Endodermal cell (in vitro differentiated cells): ENCODE measurements around the gene ABCA7. TPM values are rescaled to one million over a fixed set of nuclear protein-coding genes. Genes with fewer than 3 reads are reported as not detected.

Experiments
- DNase-seq: peaks from one replicate; pipeline ENCODE4 v3.0.0-alpha.2; 2017
- H3K27ac ChIP-seq: 2 replicates; pipeline ENCODE4 v1.5.1; 2013; ENCODE audit warnings: mild to moderate bottlenecking, low read depth, low read length, moderate library complexity
- H3K27me3 ChIP-seq: 2 replicates; pipeline ENCODE4 v1.6.1; 2013; ENCODE audit warnings: mild to moderate bottlenecking, low read length, moderate library complexity; ENCODE audit not compliant: insufficient read depth, control insufficient read depth, poor library complexity, severe bottlenecking
- H3K36me3 ChIP-seq: 2 replicates; pipeline ENCODE4 v1.7.0; 2013; ENCODE audit warnings: mild to moderate bottlenecking, low read length, moderate library complexity; ENCODE audit not compliant: control insufficient read depth, insufficient read depth
- H3K4me1 ChIP-seq: one replicate; pipeline ENCODE4 v1.7.0; 2013; ENCODE audit warnings: low read length; ENCODE audit not compliant: control insufficient read depth, insufficient read depth
- H3K4me3 ChIP-seq: 2 replicates; pipeline ENCODE4 v1.5.1; 2013; ENCODE audit warnings: mild to moderate bottlenecking, low read length, moderate library complexity
- H3K9ac ChIP-seq: 2 replicates; pipeline ENCODE4 v1.6.1; 2013; ENCODE audit warnings: mild to moderate bottlenecking, low read length, moderate library complexity; ENCODE audit not compliant: poor library complexity, severe bottlenecking; ENCODE audit errors: extremely low read depth
- H3K9me3 ChIP-seq: 2 replicates; pipeline ENCODE4 v1.6.1; 2013; ENCODE audit warnings: mild to moderate bottlenecking, low read length, moderate library complexity; ENCODE audit not compliant: control insufficient read depth
- H3K27ac Mint-ChIP-seq: 2 replicates; pipeline ENCODE4 v1.8.0; 2020; ENCODE audit warnings: mixed read lengths
- H3K27me3 Mint-ChIP-seq: 2 replicates; pipeline ENCODE4 v1.8.0; 2021; ENCODE audit warnings: mild to moderate bottlenecking, mixed read lengths; ENCODE audit not compliant: insufficient read depth
- H3K36me3 Mint-ChIP-seq: 2 replicates; pipeline ENCODE4 v1.8.0; 2020; ENCODE audit warnings: low read depth, mixed read lengths
- H3K4me1 Mint-ChIP-seq: 2 replicates; pipeline ENCODE4 v1.8.0; 2020; ENCODE audit warnings: mixed read lengths
- H3K4me3 Mint-ChIP-seq: 2 replicates; pipeline ENCODE4 v1.8.0; 2020; ENCODE audit warnings: mild to moderate bottlenecking, moderate library complexity, mixed read lengths
- H3K9me3 Mint-ChIP-seq: 2 replicates; pipeline ENCODE4 v1.8.0; 2020; ENCODE audit warnings: mild to moderate bottlenecking, mixed read lengths
- WGBS, 2 experiments: methylation state at CpG; one replicate each; pipeline versions ENCODE4 v1.1.5 to v1.1.7; 2013; ENCODE audit warnings: missing lambda C conversion rate in 2 of 2, mixed read lengths in 1 of 2; ENCODE audit not compliant: insufficient coverage in 1 of 2, insufficient read length in 1 of 2; 5-methylcytosine and 5-hydroxymethylcytosine counted together
- total RNA-seq, 2 donors: library from RNA; stranded (reverse); fragmentation: NEBNext Ultra II Directional in 1 of 2; extraction: Animal tissue kit (Norgen Biotek cat#: 25700) in 1 of 2; gene quantifications; 2 replicates in 1 of 2; 3 replicates in 1 of 2; pipeline ENCODE4 v1.2.1, GENCODE V29; 2021
- TF ChIP-seq, protein P1 (sequence below): fragments of 200-600 bp; sonication (generic); conservative IDR thresholded peaks from 2 replicates; pipeline ENCODE4 v1.5.0; 2021; ENCODE audit warnings: antibody characterized with exemption, mild to moderate bottlenecking

Gene ABCA7
- total RNA-seq, 2 donors from 2014 or later = 67.2 to 68.7 TPM

DNA sequence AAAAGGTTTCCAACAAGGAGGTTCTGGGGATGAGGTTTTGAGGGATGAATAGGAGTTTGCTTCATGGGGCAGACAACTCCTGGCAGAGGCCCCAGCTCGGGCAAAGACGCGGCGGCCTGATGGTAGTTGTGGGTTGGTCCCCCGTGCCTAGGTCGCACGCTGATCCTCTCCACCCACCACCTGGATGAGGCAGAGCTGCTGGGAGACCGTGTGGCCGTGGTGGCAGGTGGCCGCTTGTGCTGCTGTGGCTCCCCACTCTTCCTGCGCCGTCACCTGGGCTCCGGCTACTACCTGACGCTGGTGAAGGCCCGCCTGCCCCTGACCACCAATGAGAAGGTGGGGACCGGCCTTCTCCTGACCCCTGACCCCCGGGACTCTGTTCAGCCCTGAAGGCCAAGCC, 11.9 kb downstream of the ABCA7 start:
- H3K9me3 Mint-ChIP-seq = no peaks in the 10 kb centered on the region
- no peaks in the 10 kb centered on the region for H3K27me3 Mint-ChIP-seq
- Histone ChIP-seq H3K27ac (no peak overlapping the region), H3K36me3 (peaks cover 18% of the 10 kb centered on the region), H3K9me3 (peaks cover 5% of the 10 kb centered on the region), H3K27me3 (no peaks in the 10 kb centered on the region), H3K4me1 (no peaks in the 10 kb centered on the region), H3K9ac (no peak overlapping the region), H3K4me3 (no peak overlapping the region)
- H3K36me3 Mint-ChIP-seq = peaks cover 21% of the 10 kb centered on the region
- no peak overlapping the region for H3K4me3 Mint-ChIP-seq
- WGBS, 2 experiments = 82 to 87% methylated on average over 13 to 17 of the region's 17 CpGs
- H3K27ac Mint-ChIP-seq = no peak overlapping the region
- TF ChIP-seq, protein P1, sequence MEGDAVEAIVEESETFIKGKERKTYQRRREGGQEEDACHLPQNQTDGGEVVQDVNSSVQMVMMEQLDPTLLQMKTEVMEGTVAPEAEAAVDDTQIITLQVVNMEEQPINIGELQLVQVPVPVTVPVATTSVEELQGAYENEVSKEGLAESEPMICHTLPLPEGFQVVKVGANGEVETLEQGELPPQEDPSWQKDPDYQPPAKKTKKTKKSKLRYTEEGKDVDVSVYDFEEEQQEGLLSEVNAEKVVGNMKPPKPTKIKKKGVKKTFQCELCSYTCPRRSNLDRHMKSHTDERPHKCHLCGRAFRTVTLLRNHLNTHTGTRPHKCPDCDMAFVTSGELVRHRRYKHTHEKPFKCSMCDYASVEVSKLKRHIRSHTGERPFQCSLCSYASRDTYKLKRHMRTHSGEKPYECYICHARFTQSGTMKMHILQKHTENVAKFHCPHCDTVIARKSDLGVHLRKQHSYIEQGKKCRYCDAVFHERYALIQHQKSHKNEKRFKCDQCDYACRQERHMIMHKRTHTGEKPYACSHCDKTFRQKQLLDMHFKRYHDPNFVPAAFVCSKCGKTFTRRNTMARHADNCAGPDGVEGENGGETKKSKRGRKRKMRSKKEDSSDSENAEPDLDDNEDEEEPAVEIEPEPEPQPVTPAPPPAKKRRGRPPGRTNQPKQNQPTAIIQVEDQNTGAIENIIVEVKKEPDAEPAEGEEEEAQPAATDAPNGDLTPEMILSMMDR = no peak
- DNase-seq = no peak
- no peaks in the 10 kb centered on the region for H3K4me1 Mint-ChIP-seq

DNA sequence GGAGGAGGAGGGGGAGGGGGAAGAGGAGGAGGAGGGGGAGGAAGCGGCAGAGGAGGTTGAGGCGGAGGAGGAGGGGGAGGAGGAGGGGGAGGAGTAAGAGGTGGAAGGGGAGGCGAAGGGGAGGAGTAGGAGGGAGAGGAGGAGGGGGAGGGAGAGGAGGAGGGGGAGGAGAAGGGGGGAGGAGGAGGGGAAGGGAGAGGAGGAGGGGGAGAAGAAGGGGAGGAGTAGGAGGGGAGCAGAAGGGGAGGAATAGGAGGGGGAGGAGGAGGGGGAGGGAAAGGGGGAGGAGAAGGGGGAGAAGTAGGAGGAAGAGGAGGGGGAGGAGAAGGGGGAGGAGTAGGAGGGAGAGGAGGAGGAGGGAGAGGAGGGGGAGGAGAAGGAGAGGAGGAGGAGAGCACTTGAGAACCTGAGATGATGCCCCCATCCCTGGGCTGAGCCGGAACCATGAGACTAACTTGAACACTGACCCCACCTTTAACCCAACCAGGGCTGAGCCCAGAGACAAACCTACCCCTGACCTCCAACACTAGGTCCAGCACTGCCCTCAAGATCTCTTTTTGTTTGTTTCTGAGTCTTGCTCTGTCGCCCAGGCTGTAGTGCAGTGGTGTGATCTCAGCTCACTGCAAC, 12.6 kb downstream of the ABCA7 start:
- no peak overlapping the region for H3K9ac ChIP-seq
- WGBS, 2 experiments = 90 to 100% methylated on average over 2 of the region's 5 CpGs
- no peaks in the 10 kb centered on the region for H3K27me3 ChIP-seq
- DNase-seq = no peak
- no peak overlapping the region for H3K27ac Mint-ChIP-seq
- H3K9me3 ChIP-seq = peaks cover 11% of the 10 kb centered on the region
- no peak overlapping the region for H3K27ac ChIP-seq
- H3K4me1 Mint-ChIP-seq = no peaks in the 10 kb centered on the region
- H3K9me3 Mint-ChIP-seq = no peaks in the 10 kb centered on the region
- no peak overlapping the region for H3K4me3 ChIP-seq
- no peaks in the 10 kb centered on the region for H3K4me1 ChIP-seq
- H3K36me3 Mint-ChIP-seq = peaks cover 27% of the 10 kb centered on the region
- H3K27me3 Mint-ChIP-seq = no peaks in the 10 kb centered on the region
- peaks cover 23% of the 10 kb centered on the region for H3K36me3 ChIP-seq
- TF ChIP-seq, protein P1 = no peak
- H3K4me3 Mint-ChIP-seq = no peak overlapping the region

DNA sequence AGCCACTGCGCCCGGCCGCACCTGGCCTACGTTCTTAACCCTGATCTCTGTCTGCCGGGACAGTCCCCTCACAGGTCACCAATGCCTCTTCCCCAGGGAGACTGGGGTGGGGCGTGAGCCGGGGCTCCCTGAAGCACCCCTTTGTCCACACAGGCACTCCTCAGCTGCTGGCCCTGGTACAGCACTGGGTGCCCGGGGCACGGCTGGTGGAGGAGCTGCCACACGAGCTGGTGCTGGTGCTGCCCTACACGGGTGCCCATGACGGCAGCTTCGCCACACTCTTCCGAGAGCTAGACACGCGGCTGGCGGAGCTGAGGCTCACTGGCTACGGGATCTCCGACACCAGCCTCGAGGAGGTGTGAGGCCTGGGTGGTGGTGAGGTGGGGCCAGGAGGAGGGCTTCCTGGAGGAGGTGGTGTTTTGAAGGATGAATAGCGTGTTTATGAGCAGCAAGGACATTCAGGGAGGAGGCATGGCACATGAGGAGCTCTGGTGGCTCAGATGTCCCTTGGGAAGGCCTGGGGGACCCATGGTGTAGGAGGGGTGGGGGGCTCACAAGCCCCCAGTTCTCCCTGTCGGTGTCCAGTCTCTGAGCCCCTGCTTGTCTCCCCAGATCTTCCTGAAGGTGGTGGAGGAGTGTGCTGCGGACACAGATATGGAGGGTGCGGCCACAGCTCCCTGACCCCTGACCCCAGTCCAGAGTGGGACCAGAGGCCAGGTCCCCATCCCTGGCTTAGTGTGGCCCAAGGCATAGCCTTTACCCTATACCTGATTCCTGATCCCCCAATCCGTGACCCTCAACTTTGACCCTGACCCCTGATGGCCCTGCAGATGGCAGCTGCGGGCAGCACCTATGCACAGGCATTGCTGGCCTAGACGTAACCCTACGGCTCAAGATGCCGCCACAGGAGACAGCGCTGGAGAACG, 13.5 kb downstream of the ABCA7 start:
- TF ChIP-seq, protein P1 = no peak
- Histone ChIP-seq H3K4me1 (no peaks in the 10 kb centered on the region), H3K9me3 (peaks cover 18% of the 10 kb centered on the region), H3K9ac (no peak overlapping the region), H3K27ac (no peak overlapping the region), H3K4me3 (no peak overlapping the region), H3K36me3 (peaks cover 32% of the 10 kb centered on the region), H3K27me3 (no peaks in the 10 kb centered on the region)
- WGBS, 2 experiments = 92 to 97% methylated on average over 26 to 31 of the region's 31 CpGs
- Mint-ChIP-seq H3K9me3 (no peaks in the 10 kb centered on the region), H3K4me3 (no peak overlapping the region), H3K36me3 (peaks cover 30% of the 10 kb centered on the region), H3K27me3 (no peaks in the 10 kb centered on the region), H3K4me1 (no peaks in the 10 kb centered on the region), H3K27ac (no peak overlapping the region)
- DNase-seq = no peak
